ENCODE results near the gene THG1L. TPM values are rescaled to one million over a fixed set of nuclear protein-coding genes. Genes with fewer than 3 reads are reported as not detected.

The THG1L gene
- total RNA-seq, 1 experiment from 2014 or later = 12.3 TPM

DNA sequence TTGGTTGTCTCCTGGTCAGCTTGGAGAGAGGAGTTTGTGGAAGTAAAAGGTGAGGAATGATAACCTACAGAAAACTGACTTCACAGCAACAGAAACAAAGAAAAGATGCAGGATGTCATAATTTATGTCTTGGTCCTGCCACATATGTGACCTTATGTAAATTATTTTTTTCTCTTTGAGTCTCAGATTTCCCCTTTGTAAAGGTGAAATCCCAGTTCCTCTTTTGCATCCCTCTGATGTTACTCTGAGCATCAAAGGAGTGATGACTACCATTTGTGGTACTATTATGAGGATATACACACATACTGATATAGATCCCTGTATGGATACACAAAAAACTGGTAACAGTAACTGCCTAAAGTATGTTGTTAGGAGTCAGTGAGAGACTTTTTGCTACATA lies 1.4 kb upstream of the THG1L start (continued):
- TF ChIP-seq, protein P1, sequence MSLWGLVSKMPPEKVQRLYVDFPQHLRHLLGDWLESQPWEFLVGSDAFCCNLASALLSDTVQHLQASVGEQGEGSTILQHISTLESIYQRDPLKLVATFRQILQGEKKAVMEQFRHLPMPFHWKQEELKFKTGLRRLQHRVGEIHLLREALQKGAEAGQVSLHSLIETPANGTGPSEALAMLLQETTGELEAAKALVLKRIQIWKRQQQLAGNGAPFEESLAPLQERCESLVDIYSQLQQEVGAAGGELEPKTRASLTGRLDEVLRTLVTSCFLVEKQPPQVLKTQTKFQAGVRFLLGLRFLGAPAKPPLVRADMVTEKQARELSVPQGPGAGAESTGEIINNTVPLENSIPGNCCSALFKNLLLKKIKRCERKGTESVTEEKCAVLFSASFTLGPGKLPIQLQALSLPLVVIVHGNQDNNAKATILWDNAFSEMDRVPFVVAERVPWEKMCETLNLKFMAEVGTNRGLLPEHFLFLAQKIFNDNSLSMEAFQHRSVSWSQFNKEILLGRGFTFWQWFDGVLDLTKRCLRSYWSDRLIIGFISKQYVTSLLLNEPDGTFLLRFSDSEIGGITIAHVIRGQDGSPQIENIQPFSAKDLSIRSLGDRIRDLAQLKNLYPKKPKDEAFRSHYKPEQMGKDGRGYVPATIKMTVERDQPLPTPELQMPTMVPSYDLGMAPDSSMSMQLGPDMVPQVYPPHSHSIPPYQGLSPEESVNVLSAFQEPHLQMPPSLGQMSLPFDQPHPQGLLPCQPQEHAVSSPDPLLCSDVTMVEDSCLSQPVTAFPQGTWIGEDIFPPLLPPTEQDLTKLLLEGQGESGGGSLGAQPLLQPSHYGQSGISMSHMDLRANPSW (CRISPR knock-in tag; conservative IDR thresholded peaks at IDR 0.05; ENCODE audit: low read depth) = no peak
- TF ChIP-seq MXD4 (CRISPR knock-in tag; IDR thresholded peaks at IDR 0.05; ENCODE audit: borderline replicate concordance) (no peak), IRF2 (CRISPR knock-in tag; IDR thresholded peaks at IDR 0.05; ENCODE audit: borderline replicate concordance, low read depth) (no peak), GRHL2 (CRISPR knock-in tag; IDR thresholded peaks at IDR 0.05; ENCODE audit: insufficient replicate concordance, severe bottlenecking) (no peak), KAT7 (CRISPR knock-in tag; IDR thresholded peaks at IDR 0.05; ENCODE audit: borderline replicate concordance) (no peak)
- TF ChIP-seq, protein P2, sequence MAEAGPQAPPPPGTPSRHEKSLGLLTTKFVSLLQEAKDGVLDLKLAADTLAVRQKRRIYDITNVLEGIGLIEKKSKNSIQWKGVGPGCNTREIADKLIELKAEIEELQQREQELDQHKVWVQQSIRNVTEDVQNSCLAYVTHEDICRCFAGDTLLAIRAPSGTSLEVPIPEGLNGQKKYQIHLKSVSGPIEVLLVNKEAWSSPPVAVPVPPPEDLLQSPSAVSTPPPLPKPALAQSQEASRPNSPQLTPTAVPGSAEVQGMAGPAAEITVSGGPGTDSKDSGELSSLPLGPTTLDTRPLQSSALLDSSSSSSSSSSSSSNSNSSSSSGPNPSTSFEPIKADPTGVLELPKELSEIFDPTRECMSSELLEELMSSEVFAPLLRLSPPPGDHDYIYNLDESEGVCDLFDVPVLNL (CRISPR knock-in tag; IDR thresholded peaks at IDR 0.05; ENCODE audit: borderline replicate concordance, low read depth) = no peak

DNA sequence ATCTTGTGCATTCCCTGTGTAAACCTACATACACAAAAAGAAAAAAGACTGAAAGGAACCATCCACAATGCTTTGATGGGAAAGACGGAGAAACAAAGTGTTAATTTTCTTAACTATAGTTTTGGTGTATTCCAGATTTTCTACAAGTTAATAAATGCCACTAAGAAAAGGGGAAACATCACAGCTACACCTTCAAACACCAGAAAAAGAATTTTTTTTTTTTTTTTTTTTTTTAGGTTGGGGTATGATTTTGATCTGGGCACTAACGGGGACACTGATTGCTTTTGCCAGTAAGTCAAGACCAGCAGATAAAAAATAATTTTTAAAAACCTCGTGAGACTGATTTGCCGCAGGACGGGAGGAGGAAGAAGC lies 334 bp upstream of the THG1L start:
- ChIA-PET CTCF (interaction anchor here (0.5 to 3.4 kb wide), 12 partner anchors 12 to 388 kb away, joined by 3 to 45 read pairs (median 3); partner anchors contain the start of gene LSM11), POLR2A (interaction anchor here (0.6 to 1.8 kb wide), 7 partner anchors 10 to 1892 kb away, joined by 3 to 5 read pairs (median 3); partner anchors contain the start of genes CLINT1, LSM11 and SOX30)
- ATAC-seq (no peak), DNase-seq (ENCODE audit: low spot score) (no peak)
- H3K27me3 Mint-ChIP-seq (ENCODE audit: low read depth) = no peaks in the 10 kb centered on the region
- peaks cover 31% of the 10 kb centered on the region for H3K36me3 Mint-ChIP-seq
- peaks cover 13% of the 10 kb centered on the region for H3K9me3 Mint-ChIP-seq
- H3K27ac Mint-ChIP-seq = peak overlapping the region; percentile 99; the same call in 1 of the 2 replicates
- H3K4me3 Mint-ChIP-seq = peak overlapping the region; percentile 98
- H3K4me1 Mint-ChIP-seq = peaks cover 5% of the 10 kb centered on the region
- TF ChIP-seq, protein P3, sequence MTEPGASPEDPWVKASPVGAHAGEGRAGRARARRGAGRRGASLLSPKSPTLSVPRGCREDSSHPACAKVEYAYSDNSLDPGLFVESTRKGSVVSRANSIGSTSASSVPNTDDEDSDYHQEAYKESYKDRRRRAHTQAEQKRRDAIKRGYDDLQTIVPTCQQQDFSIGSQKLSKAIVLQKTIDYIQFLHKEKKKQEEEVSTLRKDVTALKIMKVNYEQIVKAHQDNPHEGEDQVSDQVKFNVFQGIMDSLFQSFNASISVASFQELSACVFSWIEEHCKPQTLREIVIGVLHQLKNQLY (CRISPR knock-in tag; IDR thresholded peaks at IDR 0.05) = no peak
- TF ChIP-seq NFE2L1 (CRISPR knock-in tag; IDR thresholded peaks at IDR 0.05) (no peak), GABPB1 (CRISPR knock-in tag; IDR thresholded peaks at IDR 0.05) (no peak), IRF2 (CRISPR knock-in tag; IDR thresholded peaks at IDR 0.05; ENCODE audit: borderline replicate concordance, low read depth) (no peak), CREM (CRISPR knock-in tag; IDR thresholded peaks at IDR 0.05) (no peak), SMAD3 (CRISPR knock-in tag; IDR thresholded peaks at IDR 0.05; ENCODE audit: borderline replicate concordance) (no peak), NR1H2 (CRISPR knock-in tag; IDR thresholded peaks at IDR 0.05) (no peak), JUN (CRISPR knock-in tag; IDR thresholded peaks at IDR 0.05) (no peak), FOXJ3 (CRISPR knock-in tag; IDR thresholded peaks at IDR 0.05; ENCODE audit: borderline replicate concordance) (no peak), SP1 (CRISPR knock-in tag; conservative IDR thresholded peaks at IDR 0.05) (no peak), CBFB (CRISPR knock-in tag; IDR thresholded peaks at IDR 0.05; ENCODE audit: low read depth) (no peak), SMAD4 (CRISPR knock-in tag; IDR thresholded peaks at IDR 0.05) (no peak), KAT7 (CRISPR knock-in tag; IDR thresholded peaks at IDR 0.05; ENCODE audit: borderline replicate concordance) (no peak), MXD4 (CRISPR knock-in tag; IDR thresholded peaks at IDR 0.05; ENCODE audit: borderline replicate concordance) (no peak)
- TF ChIP-seq, protein P4, sequence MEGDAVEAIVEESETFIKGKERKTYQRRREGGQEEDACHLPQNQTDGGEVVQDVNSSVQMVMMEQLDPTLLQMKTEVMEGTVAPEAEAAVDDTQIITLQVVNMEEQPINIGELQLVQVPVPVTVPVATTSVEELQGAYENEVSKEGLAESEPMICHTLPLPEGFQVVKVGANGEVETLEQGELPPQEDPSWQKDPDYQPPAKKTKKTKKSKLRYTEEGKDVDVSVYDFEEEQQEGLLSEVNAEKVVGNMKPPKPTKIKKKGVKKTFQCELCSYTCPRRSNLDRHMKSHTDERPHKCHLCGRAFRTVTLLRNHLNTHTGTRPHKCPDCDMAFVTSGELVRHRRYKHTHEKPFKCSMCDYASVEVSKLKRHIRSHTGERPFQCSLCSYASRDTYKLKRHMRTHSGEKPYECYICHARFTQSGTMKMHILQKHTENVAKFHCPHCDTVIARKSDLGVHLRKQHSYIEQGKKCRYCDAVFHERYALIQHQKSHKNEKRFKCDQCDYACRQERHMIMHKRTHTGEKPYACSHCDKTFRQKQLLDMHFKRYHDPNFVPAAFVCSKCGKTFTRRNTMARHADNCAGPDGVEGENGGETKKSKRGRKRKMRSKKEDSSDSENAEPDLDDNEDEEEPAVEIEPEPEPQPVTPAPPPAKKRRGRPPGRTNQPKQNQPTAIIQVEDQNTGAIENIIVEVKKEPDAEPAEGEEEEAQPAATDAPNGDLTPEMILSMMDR (IDR thresholded peaks at IDR 0.05) = no peak
- TF ChIP-seq, protein P5, sequence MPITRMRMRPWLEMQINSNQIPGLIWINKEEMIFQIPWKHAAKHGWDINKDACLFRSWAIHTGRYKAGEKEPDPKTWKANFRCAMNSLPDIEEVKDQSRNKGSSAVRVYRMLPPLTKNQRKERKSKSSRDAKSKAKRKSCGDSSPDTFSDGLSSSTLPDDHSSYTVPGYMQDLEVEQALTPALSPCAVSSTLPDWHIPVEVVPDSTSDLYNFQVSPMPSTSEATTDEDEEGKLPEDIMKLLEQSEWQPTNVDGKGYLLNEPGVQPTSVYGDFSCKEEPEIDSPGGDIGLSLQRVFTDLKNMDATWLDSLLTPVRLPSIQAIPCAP (CRISPR knock-in tag; IDR thresholded peaks at IDR 0.05) = no peak
- TF ChIP-seq, protein P6, sequence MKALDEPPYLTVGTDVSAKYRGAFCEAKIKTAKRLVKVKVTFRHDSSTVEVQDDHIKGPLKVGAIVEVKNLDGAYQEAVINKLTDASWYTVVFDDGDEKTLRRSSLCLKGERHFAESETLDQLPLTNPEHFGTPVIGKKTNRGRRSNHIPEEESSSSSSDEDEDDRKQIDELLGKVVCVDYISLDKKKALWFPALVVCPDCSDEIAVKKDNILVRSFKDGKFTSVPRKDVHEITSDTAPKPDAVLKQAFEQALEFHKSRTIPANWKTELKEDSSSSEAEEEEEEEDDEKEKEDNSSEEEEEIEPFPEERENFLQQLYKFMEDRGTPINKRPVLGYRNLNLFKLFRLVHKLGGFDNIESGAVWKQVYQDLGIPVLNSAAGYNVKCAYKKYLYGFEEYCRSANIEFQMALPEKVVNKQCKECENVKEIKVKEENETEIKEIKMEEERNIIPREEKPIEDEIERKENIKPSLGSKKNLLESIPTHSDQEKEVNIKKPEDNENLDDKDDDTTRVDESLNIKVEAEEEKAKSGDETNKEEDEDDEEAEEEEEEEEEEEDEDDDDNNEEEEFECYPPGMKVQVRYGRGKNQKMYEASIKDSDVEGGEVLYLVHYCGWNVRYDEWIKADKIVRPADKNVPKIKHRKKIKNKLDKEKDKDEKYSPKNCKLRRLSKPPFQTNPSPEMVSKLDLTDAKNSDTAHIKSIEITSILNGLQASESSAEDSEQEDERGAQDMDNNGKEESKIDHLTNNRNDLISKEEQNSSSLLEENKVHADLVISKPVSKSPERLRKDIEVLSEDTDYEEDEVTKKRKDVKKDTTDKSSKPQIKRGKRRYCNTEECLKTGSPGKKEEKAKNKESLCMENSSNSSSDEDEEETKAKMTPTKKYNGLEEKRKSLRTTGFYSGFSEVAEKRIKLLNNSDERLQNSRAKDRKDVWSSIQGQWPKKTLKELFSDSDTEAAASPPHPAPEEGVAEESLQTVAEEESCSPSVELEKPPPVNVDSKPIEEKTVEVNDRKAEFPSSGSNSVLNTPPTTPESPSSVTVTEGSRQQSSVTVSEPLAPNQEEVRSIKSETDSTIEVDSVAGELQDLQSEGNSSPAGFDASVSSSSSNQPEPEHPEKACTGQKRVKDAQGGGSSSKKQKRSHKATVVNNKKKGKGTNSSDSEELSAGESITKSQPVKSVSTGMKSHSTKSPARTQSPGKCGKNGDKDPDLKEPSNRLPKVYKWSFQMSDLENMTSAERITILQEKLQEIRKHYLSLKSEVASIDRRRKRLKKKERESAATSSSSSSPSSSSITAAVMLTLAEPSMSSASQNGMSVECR (CRISPR knock-in tag; IDR thresholded peaks at IDR 0.05; ENCODE audit: borderline replicate concordance) = no peak
- TF ChIP-seq, protein P7, sequence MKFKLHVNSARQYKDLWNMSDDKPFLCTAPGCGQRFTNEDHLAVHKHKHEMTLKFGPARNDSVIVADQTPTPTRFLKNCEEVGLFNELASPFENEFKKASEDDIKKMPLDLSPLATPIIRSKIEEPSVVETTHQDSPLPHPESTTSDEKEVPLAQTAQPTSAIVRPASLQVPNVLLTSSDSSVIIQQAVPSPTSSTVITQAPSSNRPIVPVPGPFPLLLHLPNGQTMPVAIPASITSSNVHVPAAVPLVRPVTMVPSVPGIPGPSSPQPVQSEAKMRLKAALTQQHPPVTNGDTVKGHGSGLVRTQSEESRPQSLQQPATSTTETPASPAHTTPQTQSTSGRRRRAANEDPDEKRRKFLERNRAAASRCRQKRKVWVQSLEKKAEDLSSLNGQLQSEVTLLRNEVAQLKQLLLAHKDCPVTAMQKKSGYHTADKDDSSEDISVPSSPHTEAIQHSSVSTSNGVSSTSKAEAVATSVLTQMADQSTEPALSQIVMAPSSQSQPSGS (CRISPR knock-in tag; IDR thresholded peaks at IDR 0.05; ENCODE audit: borderline replicate concordance, low read depth) = no peak
- TF ChIP-seq, protein P8, sequence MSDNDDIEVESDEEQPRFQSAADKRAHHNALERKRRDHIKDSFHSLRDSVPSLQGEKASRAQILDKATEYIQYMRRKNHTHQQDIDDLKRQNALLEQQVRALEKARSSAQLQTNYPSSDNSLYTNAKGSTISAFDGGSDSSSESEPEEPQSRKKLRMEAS (CRISPR knock-in tag; IDR thresholded peaks at IDR 0.05) = no peak

All from WTC11 (cell line).